Uterus (tissue), 2 donors: Measurements from ENCODE around the gene LDHAL6A.

ENCODE experiments used
- POLR2A ChIP-seq, 2 donors: fragments of 450-650 bp; IDR thresholded peaks; one replicate each; pipeline ENCODE4 v1.6.1; 2016; ENCODE audit warnings: antibody characterized with exemption in 2 of 2, mild to moderate bottlenecking in 1 of 2, moderate library complexity in 1 of 2
- TF ChIP-seq, protein P1 (sequence below), 4 experiments: fragments of 200-600 bp in 2 of 4; fragments of 450-650 bp in 2 of 4; sonication (generic) in 2 of 4; IDR thresholded peaks; one replicate each; pipeline ENCODE4 v1.5.1; 2016 to 2019; ENCODE audit warnings: antibody characterized with exemption in 4 of 4, mild to moderate bottlenecking in 2 of 4, moderate library complexity in 1 of 4

GRCh38 chr11:18502352-18502751, 46.7 kb downstream of the LDHAL6A start:
- TF ChIP-seq POLR2A (IDR thresholded peaks at IDR 0.05) = no peak
- TF ChIP-seq, protein P1, sequence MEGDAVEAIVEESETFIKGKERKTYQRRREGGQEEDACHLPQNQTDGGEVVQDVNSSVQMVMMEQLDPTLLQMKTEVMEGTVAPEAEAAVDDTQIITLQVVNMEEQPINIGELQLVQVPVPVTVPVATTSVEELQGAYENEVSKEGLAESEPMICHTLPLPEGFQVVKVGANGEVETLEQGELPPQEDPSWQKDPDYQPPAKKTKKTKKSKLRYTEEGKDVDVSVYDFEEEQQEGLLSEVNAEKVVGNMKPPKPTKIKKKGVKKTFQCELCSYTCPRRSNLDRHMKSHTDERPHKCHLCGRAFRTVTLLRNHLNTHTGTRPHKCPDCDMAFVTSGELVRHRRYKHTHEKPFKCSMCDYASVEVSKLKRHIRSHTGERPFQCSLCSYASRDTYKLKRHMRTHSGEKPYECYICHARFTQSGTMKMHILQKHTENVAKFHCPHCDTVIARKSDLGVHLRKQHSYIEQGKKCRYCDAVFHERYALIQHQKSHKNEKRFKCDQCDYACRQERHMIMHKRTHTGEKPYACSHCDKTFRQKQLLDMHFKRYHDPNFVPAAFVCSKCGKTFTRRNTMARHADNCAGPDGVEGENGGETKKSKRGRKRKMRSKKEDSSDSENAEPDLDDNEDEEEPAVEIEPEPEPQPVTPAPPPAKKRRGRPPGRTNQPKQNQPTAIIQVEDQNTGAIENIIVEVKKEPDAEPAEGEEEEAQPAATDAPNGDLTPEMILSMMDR (IDR thresholded peaks at IDR 0.05) = no peak
